Inferior parietal cortex (tissue), 1 donor: ENCODE measurements around the gene CACNA1C.
"Not testable (repeated sequence)": the region's sequence is repeated elsewhere in the genome, so short reads cannot be mapped to it uniquely, and the experiment has no call there.

Experiments used
- DNase-seq: peaks from one replicate; pipeline ENCODE4 v3.0.0-alpha.2; 2016; ENCODE audit errors: extremely low spot score

Gene CACNA1C

GRCh38 chr12:2075508-2076195, 22.9 kb downstream of the CACNA1C start:
- DNase-seq: no peak

- DNase-seq: no peak
Observed at GRCh38 chr12:2076196-2076570, 23.4 kb downstream of the CACNA1C start.

- no peak for DNase-seq
Observed at GRCh38 chr12:2076728-2077127, 23.9 kb downstream of the CACNA1C start.

- no peak for DNase-seq
Observed at GRCh38 chr12:2080604-2081003, 27.8 kb downstream of the CACNA1C start.

- no peak for DNase-seq
Observed at GRCh38 chr12:2082321-2082720, 29.5 kb downstream of the CACNA1C start.

- no peak for DNase-seq
Observed at GRCh38 chr12:2083008-2083407, 30.2 kb downstream of the CACNA1C start.

GRCh38 chr12:2083561-2083960, 30.8 kb downstream of the CACNA1C start:
- DNase-seq: no peak

GRCh38 chr12:2084553-2085296, 31.9 kb downstream of the CACNA1C start:
- no peak for DNase-seq

- DNase-seq: no peak
Observed at GRCh38 chr12:2092354-2092753, 39.6 kb downstream of the CACNA1C start.

GRCh38 chr12:2092890-2093289, 40.1 kb downstream of the CACNA1C start:
- no peak for DNase-seq

- DNase-seq: no peak
Observed at GRCh38 chr12:2094597-2094996, 41.8 kb downstream of the CACNA1C start.

- no peak for DNase-seq
Observed at GRCh38 chr12:2095878-2096277, 43.1 kb downstream of the CACNA1C start.

GRCh38 chr12:2097617-2098016, 44.8 kb downstream of the CACNA1C start:
- DNase-seq: no peak

GRCh38 chr12:2098852-2099251, 46.1 kb downstream of the CACNA1C start:
- DNase-seq: no peak

- no peak for DNase-seq
Observed at GRCh38 chr12:2099595-2099994, 46.8 kb downstream of the CACNA1C start.

- no peak for DNase-seq
Observed at GRCh38 chr12:2101359-2101758, 48.6 kb downstream of the CACNA1C start.

- no peak for DNase-seq
Observed at GRCh38 chr12:2101771-2102170, 49.0 kb downstream of the CACNA1C start.

GRCh38 chr12:2102736-2103135, 49.9 kb downstream of the CACNA1C start:
- not testable (repeated sequence) for DNase-seq

- not testable (repeated sequence) for DNase-seq
Observed at GRCh38 chr12:2105387-2105786, 52.6 kb downstream of the CACNA1C start.

- DNase-seq: no peak
Observed at GRCh38 chr12:2108166-2108565, 55.4 kb downstream of the CACNA1C start.

- DNase-seq: no peak
Observed at GRCh38 chr12:2108975-2109671, 56.3 kb downstream of the CACNA1C start.

- DNase-seq: no peak
Observed at GRCh38 chr12:2110127-2110526, 57.3 kb downstream of the CACNA1C start.
